ENCODE results near the gene CDK8.
A peak's percentile ranks its signal among the peaks of the same experiment; 100 is the strongest.

Gene CDK8

DNA sequence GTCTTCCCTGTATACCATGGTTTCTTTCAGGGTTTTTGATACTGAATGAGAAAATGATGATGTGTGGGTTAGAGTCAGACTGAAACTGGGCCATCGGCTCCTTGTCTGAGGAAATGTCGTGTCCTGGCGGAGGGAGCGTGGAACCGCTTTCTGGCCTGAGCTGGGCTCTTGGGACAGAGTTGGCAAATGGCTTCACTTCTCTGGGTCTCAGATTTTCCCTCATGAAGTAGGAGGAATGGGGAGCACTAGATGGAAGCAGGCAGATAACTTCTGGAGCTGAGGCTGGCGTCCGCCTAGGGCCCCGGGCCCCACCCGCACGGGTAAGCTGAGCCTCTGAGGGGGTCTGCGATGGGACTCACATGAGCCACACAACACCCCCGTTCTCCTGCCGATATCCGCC lies 170.3 kb downstream of the CDK8 start:
- TF ChIP-seq, protein P1, sequence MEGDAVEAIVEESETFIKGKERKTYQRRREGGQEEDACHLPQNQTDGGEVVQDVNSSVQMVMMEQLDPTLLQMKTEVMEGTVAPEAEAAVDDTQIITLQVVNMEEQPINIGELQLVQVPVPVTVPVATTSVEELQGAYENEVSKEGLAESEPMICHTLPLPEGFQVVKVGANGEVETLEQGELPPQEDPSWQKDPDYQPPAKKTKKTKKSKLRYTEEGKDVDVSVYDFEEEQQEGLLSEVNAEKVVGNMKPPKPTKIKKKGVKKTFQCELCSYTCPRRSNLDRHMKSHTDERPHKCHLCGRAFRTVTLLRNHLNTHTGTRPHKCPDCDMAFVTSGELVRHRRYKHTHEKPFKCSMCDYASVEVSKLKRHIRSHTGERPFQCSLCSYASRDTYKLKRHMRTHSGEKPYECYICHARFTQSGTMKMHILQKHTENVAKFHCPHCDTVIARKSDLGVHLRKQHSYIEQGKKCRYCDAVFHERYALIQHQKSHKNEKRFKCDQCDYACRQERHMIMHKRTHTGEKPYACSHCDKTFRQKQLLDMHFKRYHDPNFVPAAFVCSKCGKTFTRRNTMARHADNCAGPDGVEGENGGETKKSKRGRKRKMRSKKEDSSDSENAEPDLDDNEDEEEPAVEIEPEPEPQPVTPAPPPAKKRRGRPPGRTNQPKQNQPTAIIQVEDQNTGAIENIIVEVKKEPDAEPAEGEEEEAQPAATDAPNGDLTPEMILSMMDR (IDR thresholded peaks at IDR 0.05; ENCODE audit: low read depth, low read length, missing control alignments): no peak
- Histone ChIP-seq H3K27me3 (replicated peaks) (no peaks in the 10 kb centered on the region), H3K27ac (no peak overlapping the region), H3K36me3 (replicated peaks) (no peaks in the 10 kb centered on the region), H3K4me3 (ENCODE audit: low read depth, low read length) (no peak overlapping the region)
- DNase-seq: no peak
- in situ Hi-C loops (cut with HindIII; ENCODE audit: low pct_ligation_motif_present, low sequenced_read_pairs): no loop called here

DNA sequence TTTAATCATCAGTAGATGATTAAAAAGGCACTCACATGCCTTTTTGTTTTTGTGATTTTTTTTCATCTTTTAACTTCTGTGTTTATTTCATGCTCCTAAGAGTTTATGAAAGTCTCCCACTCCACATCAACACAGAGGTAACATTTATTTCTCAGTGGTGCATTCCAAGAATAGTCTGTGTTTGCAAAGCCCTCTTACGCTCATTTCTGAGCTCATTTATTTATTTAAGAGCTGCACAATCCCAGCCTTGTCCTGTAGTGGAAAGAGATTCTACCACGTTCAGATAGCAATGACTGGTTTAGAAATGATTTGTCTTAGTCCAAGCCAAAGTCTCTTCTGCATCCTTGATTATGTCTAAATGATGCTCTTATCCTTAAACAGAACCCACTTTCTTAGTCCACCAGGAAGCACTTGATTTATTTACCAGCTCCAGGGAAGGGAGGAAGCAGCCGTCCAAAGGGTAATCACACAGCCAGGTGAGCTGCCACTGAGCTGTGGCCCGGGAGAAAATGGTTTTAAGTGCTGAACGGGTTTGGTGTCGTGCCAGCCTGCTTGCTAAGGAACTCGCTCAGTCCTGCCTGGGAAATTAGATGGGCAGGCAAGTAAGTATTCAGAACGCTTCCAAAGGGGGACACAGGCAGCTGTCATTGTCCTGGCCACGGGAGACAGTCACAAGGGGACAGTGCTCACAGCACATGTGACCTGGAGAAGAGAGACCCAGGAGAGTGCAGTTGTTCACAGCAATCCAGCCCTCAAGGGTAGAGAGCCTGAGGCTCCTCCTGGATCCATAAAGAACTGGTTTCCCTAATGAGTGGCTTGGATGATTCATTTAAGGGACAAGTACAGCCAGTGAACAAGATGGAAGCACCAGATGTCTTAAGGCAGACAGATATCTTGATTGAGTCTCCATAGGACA lies 171.8 kb downstream of the CDK8 start:
- in situ Hi-C loops (cut with HindIII; ENCODE audit: low pct_ligation_motif_present, low sequenced_read_pairs): no loop called here
- TF ChIP-seq, protein P1 (IDR thresholded peaks at IDR 0.05; ENCODE audit: low read depth, low read length, missing control alignments): no peak
- no peaks in the 10 kb centered on the region for H3K27me3 ChIP-seq (replicated peaks)
- no peak overlapping the region for H3K4me3 ChIP-seq (ENCODE audit: low read depth, low read length)
- no peak overlapping the region for H3K27ac ChIP-seq
- peak; percentile 32 for DNase-seq
- H3K36me3 ChIP-seq (replicated peaks): no peaks in the 10 kb centered on the region

DNA sequence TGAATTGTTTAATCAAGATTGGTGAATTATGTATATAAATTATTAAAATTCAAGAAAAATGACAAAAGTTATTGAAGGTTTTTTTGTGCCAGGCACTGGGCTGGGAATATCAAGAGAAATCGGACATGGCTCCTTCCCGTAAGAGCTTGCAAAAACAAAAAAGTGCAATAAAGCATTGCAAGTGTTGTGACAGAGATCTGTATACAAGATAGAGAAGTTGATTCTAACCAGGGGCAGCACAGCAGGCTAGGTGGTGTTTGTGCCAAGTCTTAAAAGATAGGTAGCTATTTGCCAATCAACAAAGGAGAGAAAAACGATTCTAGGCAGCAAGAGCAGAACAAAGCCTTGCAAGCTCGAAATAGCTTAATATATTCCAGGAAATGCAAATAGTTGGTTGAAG lies 179.8 kb downstream of the CDK8 start:
- in situ Hi-C loops (cut with HindIII; ENCODE audit: low pct_ligation_motif_present, low sequenced_read_pairs): no loop called here
- DNase-seq: no peak
- no peak overlapping the region for H3K27ac ChIP-seq
- H3K27me3 ChIP-seq (replicated peaks): no peaks in the 10 kb centered on the region
- no peak overlapping the region for H3K4me3 ChIP-seq (ENCODE audit: low read depth, low read length)
- TF ChIP-seq, protein P1 (IDR thresholded peaks at IDR 0.05; ENCODE audit: low read depth, low read length, missing control alignments): no peak
- no peaks in the 10 kb centered on the region for H3K36me3 ChIP-seq (replicated peaks)

DNA sequence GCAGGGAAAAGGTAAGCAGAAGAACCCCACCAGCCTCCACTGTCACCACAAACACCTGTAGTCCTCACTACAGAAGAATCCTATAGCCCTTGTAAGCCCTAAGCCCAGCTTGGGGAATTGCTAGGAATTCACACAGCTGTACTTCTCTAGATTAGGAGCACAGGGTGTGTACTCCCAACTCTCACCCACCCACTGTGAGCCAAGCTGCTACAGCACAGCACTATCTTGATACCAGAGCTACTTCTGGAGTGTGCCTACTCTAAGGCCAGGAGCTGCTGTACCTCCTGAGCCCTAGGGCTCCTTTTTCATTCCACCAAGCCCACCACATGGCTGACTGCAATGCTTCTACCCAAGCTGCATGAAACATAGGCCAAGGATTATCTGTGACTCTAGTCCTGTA lies 181.2 kb downstream of the CDK8 start:
- Histone ChIP-seq H3K27me3 (replicated peaks) (no peaks in the 10 kb centered on the region), H3K27ac (no peak overlapping the region), H3K36me3 (replicated peaks) (no peaks in the 10 kb centered on the region), H3K4me3 (ENCODE audit: low read depth, low read length) (no peak overlapping the region)
- in situ Hi-C loops (cut with HindIII; ENCODE audit: low pct_ligation_motif_present, low sequenced_read_pairs): no loop called here
- TF ChIP-seq, protein P1 (IDR thresholded peaks at IDR 0.05; ENCODE audit: low read depth, low read length, missing control alignments): no peak
- DNase-seq: no peak

DNA sequence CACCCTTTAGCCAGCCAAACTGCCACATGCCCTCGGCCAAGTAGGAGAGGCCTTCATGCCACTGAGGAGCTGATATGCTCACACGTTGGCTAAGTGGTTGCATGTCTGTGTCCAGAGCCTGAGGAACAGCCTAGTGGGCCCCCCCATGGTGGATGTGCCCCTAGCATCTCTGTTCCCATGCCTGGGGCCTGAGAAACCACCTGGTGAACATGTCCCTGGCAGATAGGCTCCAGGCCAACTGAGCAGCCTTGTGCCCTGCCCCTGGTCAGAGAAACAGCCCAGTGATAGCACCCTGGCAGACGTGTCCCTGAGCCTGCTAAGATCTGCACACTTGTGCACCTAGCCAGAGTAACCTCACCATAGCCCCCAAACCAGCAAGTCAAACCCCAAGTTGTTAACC lies 181.7 kb downstream of the CDK8 start:
- no peaks in the 10 kb centered on the region for H3K27me3 ChIP-seq (replicated peaks)
- TF ChIP-seq, protein P1 (IDR thresholded peaks at IDR 0.05; ENCODE audit: low read depth, low read length, missing control alignments): no peak
- H3K36me3 ChIP-seq (replicated peaks): no peaks in the 10 kb centered on the region
- no peak overlapping the region for H3K4me3 ChIP-seq (ENCODE audit: low read depth, low read length)
- H3K27ac ChIP-seq: no peak overlapping the region
- no peak for DNase-seq
- in situ Hi-C loops (cut with HindIII; ENCODE audit: low pct_ligation_motif_present, low sequenced_read_pairs): no loop called here
